Measurements from ENCODE around the gene PIBF1.

The PIBF1 gene

DNA sequence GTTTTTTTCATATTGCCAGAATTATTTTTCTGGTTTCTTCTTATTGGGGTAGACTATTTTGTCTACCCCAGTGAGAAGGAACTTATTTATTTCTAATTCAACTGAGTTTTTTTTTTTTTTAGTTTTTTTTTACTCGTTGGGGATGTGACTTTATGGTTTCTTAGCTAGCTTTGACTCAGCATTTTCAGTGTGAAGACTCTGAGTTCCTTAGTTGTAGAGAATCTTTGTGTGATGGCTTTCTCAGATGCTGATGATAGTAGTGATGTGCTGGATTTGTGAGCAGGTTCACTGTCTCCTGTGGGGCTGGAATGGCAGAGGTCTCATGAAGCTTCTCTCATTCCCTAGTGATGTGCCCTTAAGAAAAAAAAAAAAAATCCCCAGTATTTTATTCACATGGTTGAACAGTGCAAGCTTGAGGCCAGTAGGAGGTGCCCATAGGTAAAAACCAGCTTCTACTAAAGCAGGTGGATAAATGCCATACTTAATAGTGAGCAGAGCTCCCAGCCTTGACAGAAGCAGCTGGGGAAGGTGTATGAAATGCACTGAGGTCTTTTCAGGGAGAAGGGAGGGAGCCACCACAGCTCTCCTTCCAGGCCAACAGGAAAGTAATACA is 170.7 kb downstream of the PIBF1 start:
- H3K9ac ChIP-seq = no peak overlapping the region
- H3K4me1 ChIP-seq = no peaks in the 10 kb centered on the region
- H3K27me3 ChIP-seq = no peaks in the 10 kb centered on the region
- H4K20me1 ChIP-seq = no peaks in the 10 kb centered on the region
- H3K27ac ChIP-seq = no peak overlapping the region
- peaks cover 52% of the 10 kb centered on the region for H3K36me3 ChIP-seq
- TF ChIP-seq Cebpa-rat (IDR thresholded peaks at IDR 0.05) = no peak
- no peak overlapping the region for H3K4me2 ChIP-seq
- no peak overlapping the region for H3K4me3 ChIP-seq
- H3K9me3 ChIP-seq = no peaks in the 10 kb centered on the region

- H3K27ac ChIP-seq = no peak overlapping the region
- TF ChIP-seq Cebpa-rat (IDR thresholded peaks at IDR 0.05) = no peak
- no peak overlapping the region for H3K4me3 ChIP-seq
- no peaks in the 10 kb centered on the region for H4K20me1 ChIP-seq
- no peak overlapping the region for H3K9ac ChIP-seq
- H3K9me3 ChIP-seq = no peaks in the 10 kb centered on the region
- no peak overlapping the region for H3K4me2 ChIP-seq
- peaks cover 47% of the 10 kb centered on the region for H3K36me3 ChIP-seq
- H3K4me1 ChIP-seq = no peaks in the 10 kb centered on the region
- H3K27me3 ChIP-seq = no peaks in the 10 kb centered on the region
These were observed 171.5 kb downstream of the PIBF1 start for GRCh38 chr13:72953391-72953965.

- Histone ChIP-seq H4K20me1 (no peaks in the 10 kb centered on the region), H3K27ac (no peak overlapping the region), H3K4me1 (peaks cover 4% of the 10 kb centered on the region; the same call in 1 of the 2 replicates), H3K9ac (no peak overlapping the region), H3K9me3 (no peaks in the 10 kb centered on the region), H3K4me2 (no peak overlapping the region), H3K36me3 (peaks cover 28% of the 10 kb centered on the region), H3K27me3 (no peaks in the 10 kb centered on the region), H3K4me3 (no peak overlapping the region)
- TF ChIP-seq Cebpa-rat (IDR thresholded peaks at IDR 0.05) = no peak
These were observed 177.7 kb downstream of the PIBF1 start for GRCh38 chr13:72959643-72960042.

GRCh38 chr13:72960114-72960513 is 178.2 kb downstream of the PIBF1 start:
- TF ChIP-seq Cebpa-rat (IDR thresholded peaks at IDR 0.05) = no peak

GRCh38 chr13:72960541-72960940 is 178.6 kb downstream of the PIBF1 start:
- H3K27ac ChIP-seq = no peak overlapping the region
- no peaks in the 10 kb centered on the region for H3K9me3 ChIP-seq
- H3K4me1 ChIP-seq = peaks cover 4% of the 10 kb centered on the region; the same call in 1 of the 2 replicates
- no peaks in the 10 kb centered on the region for H4K20me1 ChIP-seq
- no peaks in the 10 kb centered on the region for H3K27me3 ChIP-seq
- no peak for TF ChIP-seq Cebpa-rat (IDR thresholded peaks at IDR 0.05)
- H3K9ac ChIP-seq = no peak overlapping the region
- peaks cover 28% of the 10 kb centered on the region for H3K36me3 ChIP-seq
- H3K4me3 ChIP-seq = no peak overlapping the region
- no peak overlapping the region for H3K4me2 ChIP-seq

More at GRCh38 chr13:72960114-72960513, 178.2 kb downstream of the PIBF1 start:
- Histone ChIP-seq H4K20me1 (no peaks in the 10 kb centered on the region), H3K9me3 (no peaks in the 10 kb centered on the region), H3K4me1 (peaks cover 4% of the 10 kb centered on the region; the same call in 1 of the 2 replicates), H3K4me3 (no peak overlapping the region), H3K9ac (no peak overlapping the region), H3K4me2 (no peak overlapping the region), H3K36me3 (peaks cover 28% of the 10 kb centered on the region), H3K27ac (no peak overlapping the region), H3K27me3 (no peaks in the 10 kb centered on the region)

- TF ChIP-seq Cebpa-rat (IDR thresholded peaks at IDR 0.05) = no peak
- Histone ChIP-seq H3K4me1 (peaks cover 4% of the 10 kb centered on the region; the same call in 1 of the 2 replicates), H3K4me3 (no peak overlapping the region), H3K9ac (no peak overlapping the region), H3K4me2 (no peak overlapping the region), H3K27ac (no peak overlapping the region), H3K9me3 (no peaks in the 10 kb centered on the region), H3K36me3 (peaks cover 21% of the 10 kb centered on the region), H3K27me3 (no peaks in the 10 kb centered on the region), H4K20me1 (no peaks in the 10 kb centered on the region)
These were observed 181.8 kb downstream of the PIBF1 start for GRCh38 chr13:72963762-72964161.

DNA sequence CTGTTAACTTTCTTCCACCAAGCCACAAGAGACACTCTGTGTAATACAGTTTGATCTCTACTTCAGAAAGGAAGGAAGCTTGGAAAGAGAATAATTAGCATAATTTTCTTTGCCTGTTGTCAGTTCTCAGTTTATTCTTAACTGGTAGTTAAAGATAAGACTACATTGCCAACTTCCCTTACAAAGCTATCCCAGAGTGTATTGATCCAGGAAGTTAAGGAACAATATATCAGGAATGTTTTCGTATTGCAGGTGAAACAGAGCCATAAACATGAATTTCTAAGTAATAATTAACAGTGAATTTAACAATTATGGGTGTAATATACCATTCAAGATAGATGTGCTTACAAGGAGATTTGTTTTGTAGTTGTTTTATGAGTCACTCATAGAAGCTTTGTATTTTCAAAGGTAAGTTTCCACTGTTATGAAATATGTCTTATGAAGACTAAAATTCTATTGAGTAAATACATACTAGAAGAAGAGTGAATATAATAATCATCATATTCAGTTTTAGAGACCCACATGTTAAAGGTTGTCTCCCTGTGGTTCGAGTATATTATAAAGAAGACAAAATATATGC is 188.5 kb downstream of the PIBF1 start:
- TF ChIP-seq Cebpa-rat (IDR thresholded peaks at IDR 0.05) = no peak
- H3K27ac ChIP-seq = no peak overlapping the region
- H3K4me2 ChIP-seq = no peak overlapping the region
- no peaks in the 10 kb centered on the region for H3K9me3 ChIP-seq
- peaks cover 28% of the 10 kb centered on the region for H3K36me3 ChIP-seq
- H3K27me3 ChIP-seq = no peaks in the 10 kb centered on the region
- no peak overlapping the region for H3K9ac ChIP-seq
- no peaks in the 10 kb centered on the region for H3K4me1 ChIP-seq
- H4K20me1 ChIP-seq = no peaks in the 10 kb centered on the region
- H3K4me3 ChIP-seq = no peak overlapping the region

DNA sequence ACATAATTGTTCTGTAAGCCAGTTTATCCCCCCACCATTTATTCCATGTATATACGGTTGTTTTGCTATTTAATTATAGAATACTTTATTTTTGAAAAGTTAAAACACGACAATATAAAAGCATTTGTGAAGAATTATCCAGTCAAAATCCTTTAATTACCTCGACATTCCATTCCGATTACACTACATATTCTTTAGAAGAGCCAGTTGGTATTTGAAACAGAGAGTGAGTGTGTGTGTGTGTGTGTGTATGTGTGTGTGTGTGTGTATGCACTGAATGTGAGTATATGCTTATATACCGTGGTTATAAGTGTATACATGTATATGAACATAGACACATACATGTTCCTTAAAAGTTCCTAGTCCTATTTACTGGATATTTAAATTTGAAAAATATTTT is 189.0 kb downstream of the PIBF1 start:
- no peak for TF ChIP-seq Cebpa-rat (IDR thresholded peaks at IDR 0.05)
- no peak overlapping the region for H3K9ac ChIP-seq
- peaks cover 33% of the 10 kb centered on the region for H3K36me3 ChIP-seq
- H3K9me3 ChIP-seq = no peaks in the 10 kb centered on the region
- no peak overlapping the region for H3K4me2 ChIP-seq
- no peak overlapping the region for H3K27ac ChIP-seq
- H4K20me1 ChIP-seq = no peaks in the 10 kb centered on the region
- H3K4me1 ChIP-seq = no peaks in the 10 kb centered on the region
- H3K27me3 ChIP-seq = no peaks in the 10 kb centered on the region
- no peak overlapping the region for H3K4me3 ChIP-seq

DNA sequence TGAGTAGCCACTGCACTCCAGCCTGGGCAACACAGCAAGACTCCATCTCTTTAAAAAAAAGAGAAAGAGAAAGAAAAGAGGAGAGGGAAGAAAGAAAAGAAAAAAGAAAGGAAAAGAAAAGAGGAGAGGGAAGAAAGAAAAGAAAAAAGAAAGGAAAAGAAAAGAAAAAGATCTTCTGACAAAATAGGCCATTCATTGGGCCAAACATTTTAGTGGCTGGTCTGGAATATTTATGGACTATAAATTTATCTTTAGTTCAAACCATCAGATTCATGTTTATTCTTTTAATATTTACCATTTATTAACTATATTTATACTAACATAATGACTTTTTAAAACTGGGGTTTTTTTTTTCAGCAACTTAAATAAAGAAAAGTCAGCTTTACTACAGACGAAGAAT is 191.3 kb downstream of the PIBF1 start:
- no peaks in the 10 kb centered on the region for H3K27me3 ChIP-seq
- no peak overlapping the region for H3K4me2 ChIP-seq
- H3K9ac ChIP-seq = no peak overlapping the region
- TF ChIP-seq Cebpa-rat (IDR thresholded peaks at IDR 0.05) = no peak
- H4K20me1 ChIP-seq = no peaks in the 10 kb centered on the region
- no peaks in the 10 kb centered on the region for H3K9me3 ChIP-seq
- no peak overlapping the region for H3K27ac ChIP-seq
- H3K4me1 ChIP-seq = no peaks in the 10 kb centered on the region
- H3K4me3 ChIP-seq = no peak overlapping the region
- peaks cover 25% of the 10 kb centered on the region for H3K36me3 ChIP-seq

GRCh38 chr13:72983085-72983768 is 201.3 kb downstream of the PIBF1 start:
- Histone ChIP-seq H3K27ac (no peak overlapping the region), H3K36me3 (no peaks in the 10 kb centered on the region), H3K4me3 (no peak overlapping the region), H3K9ac (no peak overlapping the region), H3K4me2 (no peak overlapping the region), H3K4me1 (no peaks in the 10 kb centered on the region), H4K20me1 (no peaks in the 10 kb centered on the region), H3K9me3 (no peaks in the 10 kb centered on the region), H3K27me3 (no peaks in the 10 kb centered on the region)
- TF ChIP-seq Cebpa-rat (IDR thresholded peaks at IDR 0.05) = no peak
